Measurements from ENCODE around the gene GPX5. TPM values are rescaled to one million over a fixed set of nuclear protein-coding genes. Genes with fewer than 3 reads are reported as not detected.
"Not testable (repeated sequence)": the region's sequence is repeated elsewhere in the genome, so short reads cannot be mapped to it uniquely, and the experiment has no call there.

GPX5 gene
- total RNA-seq, 2 donors from 2014 or later = not detected

GRCh38 chr6:28497893-28498292 lies 27.8 kb upstream of the GPX5 start:
- Mint-ChIP-seq H3K27ac (no peak overlapping the region), H3K27me3 (ENCODE audit: low read depth) (peaks cover 37% of the 10 kb centered on the region), H3K4me1 (ENCODE audit: low read depth) (no peaks in the 10 kb centered on the region), H3K4me3 (no peak overlapping the region), H3K36me3 (ENCODE audit: insufficient read depth in 2 of 2) (no peaks in the 10 kb centered on the region), H3K9me3 (no peaks in the 10 kb centered on the region)
- ATAC-seq (replicated peaks in 1 of 2) = no peak
- DNase-seq = no peak

- peaks cover 32% of the 10 kb centered on the region for H3K27me3 Mint-ChIP-seq (ENCODE audit: low read depth)
- no peak for ATAC-seq (replicated peaks in 1 of 2)
- no peak for DNase-seq
- H3K4me3 Mint-ChIP-seq = no peak overlapping the region
- no peaks in the 10 kb centered on the region for H3K9me3 Mint-ChIP-seq
- H3K36me3 Mint-ChIP-seq (ENCODE audit: insufficient read depth in 2 of 2) = no peaks in the 10 kb centered on the region
- no peak overlapping the region for H3K27ac Mint-ChIP-seq
- H3K4me1 Mint-ChIP-seq (ENCODE audit: low read depth) = no peaks in the 10 kb centered on the region
Observed at GRCh38 chr6:28501259-28501658, 24.4 kb upstream of the GPX5 start.

GRCh38 chr6:28502136-28502535 lies 23.5 kb upstream of the GPX5 start:
- peaks cover 26% of the 10 kb centered on the region for H3K27me3 Mint-ChIP-seq (ENCODE audit: low read depth)
- not testable (repeated sequence) for ATAC-seq (replicated peaks in 1 of 2)

GRCh38 chr6:28502709-28503305 lies 22.9 kb upstream of the GPX5 start:
- H3K27ac Mint-ChIP-seq; H3K4me3 Mint-ChIP-seq; DNase-seq; ATAC-seq (replicated peaks in 1 of 2); H3K36me3 Mint-ChIP-seq (ENCODE audit: insufficient read depth in 2 of 2); H3K9me3 Mint-ChIP-seq: not testable (repeated sequence)
- H3K27me3 Mint-ChIP-seq (ENCODE audit: low read depth) = peaks cover 26% of the 10 kb centered on the region
- H3K4me1 Mint-ChIP-seq (ENCODE audit: low read depth) = peaks cover 14% of the 10 kb centered on the region

More at GRCh38 chr6:28502136-28502535, 23.5 kb upstream of the GPX5 start:
- not testable (repeated sequence) for DNase-seq; H3K4me1 Mint-ChIP-seq (ENCODE audit: low read depth); H3K27ac Mint-ChIP-seq; H3K4me3 Mint-ChIP-seq; H3K9me3 Mint-ChIP-seq; H3K36me3 Mint-ChIP-seq (ENCODE audit: insufficient read depth in 2 of 2)

- H3K27ac Mint-ChIP-seq = no peak overlapping the region
- peaks cover 10% of the 10 kb centered on the region for H3K27me3 Mint-ChIP-seq (ENCODE audit: low read depth)
- no peaks in the 10 kb centered on the region for H3K9me3 Mint-ChIP-seq
- no peaks in the 10 kb centered on the region for H3K36me3 Mint-ChIP-seq (ENCODE audit: insufficient read depth in 2 of 2)
- H3K4me1 Mint-ChIP-seq (ENCODE audit: low read depth) = peaks cover 14% of the 10 kb centered on the region
- no peak overlapping the region for H3K4me3 Mint-ChIP-seq
- ATAC-seq (replicated peaks in 1 of 2) (no peak), DNase-seq (no peak)
Observed at GRCh38 chr6:28505733-28506132, 19.9 kb upstream of the GPX5 start.

- peaks cover 14% of the 10 kb centered on the region for H3K4me1 Mint-ChIP-seq (ENCODE audit: low read depth)
- H3K27me3 Mint-ChIP-seq (ENCODE audit: low read depth) = peaks cover 8% of the 10 kb centered on the region
- ATAC-seq (replicated peaks in 1 of 2) (no peak), DNase-seq (no peak)
- peak overlapping the region; percentile 54 for H3K27ac Mint-ChIP-seq
- H3K36me3 Mint-ChIP-seq (ENCODE audit: insufficient read depth in 2 of 2) = no peaks in the 10 kb centered on the region
- peak overlapping the region in 1 of 2 donors; percentile 21 for H3K4me3 Mint-ChIP-seq
- H3K9me3 Mint-ChIP-seq = no peaks in the 10 kb centered on the region
Observed at GRCh38 chr6:28506807-28507475, 18.7 kb upstream of the GPX5 start.

- H3K4me3 Mint-ChIP-seq = no peak overlapping the region
- no peaks in the 10 kb centered on the region for H3K36me3 Mint-ChIP-seq (ENCODE audit: insufficient read depth in 2 of 2)
- H3K4me1 Mint-ChIP-seq (ENCODE audit: low read depth) = peaks cover 10% of the 10 kb centered on the region
- DNase-seq (no peak), ATAC-seq (replicated peaks in 1 of 2) (no peak)
- H3K27ac Mint-ChIP-seq = no peak overlapping the region
- no peaks in the 10 kb centered on the region for H3K9me3 Mint-ChIP-seq
- H3K27me3 Mint-ChIP-seq (ENCODE audit: low read depth) = no peaks in the 10 kb centered on the region
Observed at GRCh38 chr6:28511628-28512300, 13.9 kb upstream of the GPX5 start.

- ATAC-seq (replicated peaks in 1 of 2); H3K36me3 Mint-ChIP-seq (ENCODE audit: insufficient read depth in 2 of 2); H3K9me3 Mint-ChIP-seq; H3K27me3 Mint-ChIP-seq (ENCODE audit: low read depth); H3K27ac Mint-ChIP-seq; DNase-seq; H3K4me3 Mint-ChIP-seq; H3K4me1 Mint-ChIP-seq (ENCODE audit: low read depth): not testable (repeated sequence)
Observed at GRCh38 chr6:28512387-28512786, 13.3 kb upstream of the GPX5 start.

GRCh38 chr6:28515676-28516075 lies 10.0 kb upstream of the GPX5 start, which contains the start of gene GPX6:
TSS of gene GPX6 (minus strand) at chr6:28515793. CDS start at chr6:28515743, 50 bp downstream.
- no peak for DNase-seq
- H3K4me3 Mint-ChIP-seq = no peak within 1 kb of the TSS
- no peak within 1 kb of the TSS for H3K27ac Mint-ChIP-seq
- H3K27me3 Mint-ChIP-seq (ENCODE audit: low read depth) = peaks cover 18% of the 10 kb centered on the region
- H3K36me3 Mint-ChIP-seq (ENCODE audit: insufficient read depth in 2 of 2) = no peaks in the 10 kb centered on the region
- no peaks in the 10 kb centered on the region for H3K4me1 Mint-ChIP-seq (ENCODE audit: low read depth)
- no peaks in the 10 kb centered on the region for H3K9me3 Mint-ChIP-seq
- ATAC-seq (replicated peaks in 1 of 2) = no peak

GRCh38 chr6:28517964-28518363 lies 7.7 kb upstream of the GPX5 start:
- no peaks in the 10 kb centered on the region for H3K36me3 Mint-ChIP-seq (ENCODE audit: insufficient read depth in 2 of 2)
- DNase-seq = no peak
- H3K4me1 Mint-ChIP-seq (ENCODE audit: low read depth) = peaks cover 9% of the 10 kb centered on the region
- H3K27me3 Mint-ChIP-seq (ENCODE audit: low read depth) = peaks cover 25% of the 10 kb centered on the region
- H3K9me3 Mint-ChIP-seq = no peaks in the 10 kb centered on the region
- H3K27ac Mint-ChIP-seq = no peak overlapping the region
- no peak overlapping the region for H3K4me3 Mint-ChIP-seq
- no peak for ATAC-seq (replicated peaks in 1 of 2)

- Mint-ChIP-seq H3K27ac (no peak overlapping the region), H3K9me3 (no peaks in the 10 kb centered on the region), H3K4me1 (ENCODE audit: low read depth) (peaks cover 16% of the 10 kb centered on the region), H3K27me3 (ENCODE audit: low read depth) (peaks cover 39% of the 10 kb centered on the region), H3K4me3 (peak overlapping the region in 1 of 2 donors; percentile 2), H3K36me3 (ENCODE audit: insufficient read depth in 2 of 2) (no peaks in the 10 kb centered on the region)
- DNase-seq (no peak), ATAC-seq (replicated peaks in 1 of 2) (no peak)
Observed at GRCh38 chr6:28522594-28523240, 3.0 kb upstream of the GPX5 start.

- Mint-ChIP-seq H3K27me3 (ENCODE audit: low read depth) (peaks cover 35% of the 10 kb centered on the region), H3K9me3 (no peaks in the 10 kb centered on the region), H3K4me1 (ENCODE audit: low read depth) (peaks cover 16% of the 10 kb centered on the region), H3K36me3 (ENCODE audit: insufficient read depth in 2 of 2) (no peaks in the 10 kb centered on the region), H3K4me3 (peak overlapping the region in 1 of 2 donors; percentile 2), H3K27ac (no peak overlapping the region)
- peak; percentile 53 to 54 for DNase-seq
- ATAC-seq (replicated peaks in 1 of 2) = peak; percentile 87 to 98
Observed at GRCh38 chr6:28523241-28523622, 2.4 kb upstream of the GPX5 start.

- Mint-ChIP-seq H3K27me3 (ENCODE audit: low read depth) (peaks cover 34% of the 10 kb centered on the region), H3K9me3 (no peaks in the 10 kb centered on the region), H3K4me1 (ENCODE audit: low read depth) (no peaks in the 10 kb centered on the region)
Observed at GRCh38 chr6:28530777-28531176, 5.1 kb downstream of the GPX5 start.

More at GRCh38 chr6:28530777-28531176, 5.1 kb downstream of the GPX5 start:
- no peak overlapping the region for H3K4me3 Mint-ChIP-seq
- H3K36me3 Mint-ChIP-seq (ENCODE audit: insufficient read depth in 2 of 2) = no peaks in the 10 kb centered on the region
- DNase-seq (no peak), ATAC-seq (replicated peaks in 1 of 2) (no peak)
- H3K27ac Mint-ChIP-seq = no peak overlapping the region

Data from activated T-cell treated with anti-CD3 and anti-CD28 coated beads, Interleukin-2, amount 50 U/mL, for 72 hours (primary cell).